ENCODE measurements around the gene DBI.

- TF ChIP-seq RCOR1 (IDR thresholded peaks at IDR 0.05; ENCODE audit: low read length) (no peak), CTCF (IDR thresholded peaks at IDR 0.05) (no peak), EP300 (IDR thresholded peaks at IDR 0.05; ENCODE audit: borderline replicate concordance in 1 of 2, low read depth in 1 of 2, low read length in 1 of 2) (no peak), TAF1 (IDR thresholded peaks at IDR 0.05; ENCODE audit: borderline replicate concordance, low read depth, low read length) (no peak), POLR2AphosphoS5 (IDR thresholded peaks at IDR 0.05; ENCODE audit: low read depth, low read length) (no peak), FOXJ3 (CRISPR knock-in tag; IDR thresholded peaks at IDR 0.05) (no peak), RAD21 (IDR thresholded peaks at IDR 0.05; ENCODE audit: low read length) (no peak), MXI1 (IDR thresholded peaks at IDR 0.05; ENCODE audit: low read depth, low read length) (no peak), TEAD4 (IDR thresholded peaks at IDR 0.05; ENCODE audit: borderline replicate concordance, insufficient read depth) (no peak), SIN3A (IDR thresholded peaks at IDR 0.05; ENCODE audit: borderline replicate concordance, low read depth, low read length) (no peak), SMC3 (IDR thresholded peaks at IDR 0.05; ENCODE audit: low read depth, low read length) (no peak), REST (IDR thresholded peaks at IDR 0.05; ENCODE audit: low read depth, low read length) (no peak), PBX3 (IDR thresholded peaks at IDR 0.05) (no peak)
These were observed 35.3 kb downstream of the DBI start for GRCh38 chr2:119402106-119402505.

Measured in SK-N-SH (cell line).